Thoracic aorta (tissue), 2 donors: ENCODE data around the gene MPZL2. TPM values are rescaled to one million over a fixed set of nuclear protein-coding genes. Genes with fewer than 3 reads are reported as not detected.

ENCODE experiments used
- ATAC-seq: fragments of 150-250 bp; one replicate; pipeline ENCODE4 v1.8.0; 2017; ENCODE audit warnings: low read depth; ENCODE audit not compliant: insufficient number of reproducible peaks, low FRiP score
- DNase-seq: peaks from one replicate; pipeline ENCODE4 v3.0.0-alpha.2; 2020; ENCODE audit warnings: low spot score
- H3K27ac ChIP-seq, 2 donors: fragments of 200-600 bp; sonication (generic); 1 replicate in 1 of 2; 2 replicates in 1 of 2; pipeline ENCODE4 v1.5.1; 2016; ENCODE audit warnings: mild to moderate bottlenecking in 2 of 2, moderate library complexity in 2 of 2
- H3K27me3 ChIP-seq: fragments of 200-600 bp; sonication (generic); replicated peaks from 2 replicates; pipeline ENCODE4 v1.6.0; 2016; ENCODE audit warnings: mild to moderate bottlenecking; ENCODE audit not compliant: insufficient read depth
- H3K36me3 ChIP-seq: fragments of 200-600 bp; sonication (generic); one replicate; pipeline ENCODE4 v1.5.1; 2016
- H3K4me1 ChIP-seq, 2 donors: fragments of 200-600 bp; sonication (generic); 1 replicate in 1 of 2; 2 replicates in 1 of 2; pipeline versions ENCODE4 v1.5.1 to v1.6.0; 2016; ENCODE audit warnings: low read depth in 2 of 2, mild to moderate bottlenecking in 1 of 2; ENCODE audit not compliant: control insufficient read depth in 1 of 2
- H3K4me3 ChIP-seq: fragments of 200-600 bp; sonication (generic); 2 replicates; pipeline ENCODE4 v1.5.1; 2016; ENCODE audit warnings: mild to moderate bottlenecking
- H3K9me3 ChIP-seq: fragments of 200-600 bp; sonication (generic); 2 replicates; pipeline ENCODE4 v1.5.1; 2016
- CTCF ChIP-seq: fragments of 200-600 bp; sonication (generic); IDR thresholded peaks from one replicate; pipeline ENCODE4 v1.5.1; 2019; ENCODE audit warnings: antibody characterized with exemption
- total RNA-seq, 2 donors: library from RNA; depleted of rRNA; stranded (reverse); fragments of >200 nt; gene quantifications; one replicate each; pipeline versions ENCODE4 v1.1.0 to v1.2.3, GENCODE V29; 2016

The MPZL2 gene
- total RNA-seq, 2 donors from 2014 or later, result 18.3 to 58.1 TPM

GRCh38 chr11:118301600-118302195 lies 37.6 kb upstream of the MPZL2 start:
- no peaks in the 10 kb centered on the region for H3K27me3 ChIP-seq
- no peaks in the 10 kb centered on the region for H3K9me3 ChIP-seq
- H3K4me1 ChIP-seq, result no peaks in the 10 kb centered on the region
- H3K4me3 ChIP-seq, result no peak overlapping the region
- no peaks in the 10 kb centered on the region for H3K36me3 ChIP-seq
- no peak for ATAC-seq
- no peak for TF ChIP-seq CTCF
- H3K27ac ChIP-seq, result no peak overlapping the region
- DNase-seq, result no peak

- Histone ChIP-seq H3K9me3 (no peaks in the 10 kb centered on the region), H3K4me1 (no peaks in the 10 kb centered on the region), H3K4me3 (no peak overlapping the region), H3K36me3 (no peaks in the 10 kb centered on the region), H3K27me3 (no peaks in the 10 kb centered on the region), H3K27ac (no peak overlapping the region)
- DNase-seq (no peak), ATAC-seq (no peak)
- TF ChIP-seq CTCF, result no peak
Measured at GRCh38 chr11:118295815-118296454, 31.8 kb upstream of the MPZL2 start.

GRCh38 chr11:118295199-118295598 lies 31.1 kb upstream of the MPZL2 start:
- DNase-seq (no peak), ATAC-seq (no peak)
- no peak overlapping the region for H3K27ac ChIP-seq
- no peak for TF ChIP-seq CTCF
- no peaks in the 10 kb centered on the region for H3K9me3 ChIP-seq
- no peaks in the 10 kb centered on the region for H3K36me3 ChIP-seq
- H3K4me3 ChIP-seq, result no peak overlapping the region
- no peaks in the 10 kb centered on the region for H3K4me1 ChIP-seq
- no peaks in the 10 kb centered on the region for H3K27me3 ChIP-seq

DNA sequence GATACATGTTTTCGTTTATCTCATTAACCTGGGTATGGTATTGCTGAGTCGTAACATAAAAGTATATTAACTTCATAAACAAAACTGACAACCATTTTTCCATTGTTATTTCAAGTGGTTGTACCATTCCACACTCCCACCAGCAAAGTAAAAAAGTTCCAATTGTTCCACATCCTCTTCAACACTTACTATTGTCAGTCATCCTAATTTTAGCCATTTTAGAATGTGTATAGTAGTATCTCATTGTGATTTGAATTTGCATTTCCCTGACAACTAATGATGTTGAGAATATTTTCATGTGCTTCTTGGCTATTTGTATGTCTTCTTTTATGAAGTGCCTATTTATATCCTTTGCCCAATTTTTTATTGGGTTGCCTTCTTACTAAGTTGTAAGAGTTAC lies 30.0 kb upstream of the MPZL2 start:
- TF ChIP-seq CTCF, result no peak
- no peak for DNase-seq
- ATAC-seq, result no peak
- Histone ChIP-seq H3K4me1 (no peaks in the 10 kb centered on the region), H3K36me3 (no peaks in the 10 kb centered on the region), H3K4me3 (no peak overlapping the region), H3K27me3 (no peaks in the 10 kb centered on the region), H3K9me3 (no peaks in the 10 kb centered on the region), H3K27ac (no peak overlapping the region)

GRCh38 chr11:118291477-118292135 lies 27.5 kb upstream of the MPZL2 start:
- ATAC-seq (no peak), DNase-seq (no peak)
- TF ChIP-seq CTCF, result no peak
- H3K27me3 ChIP-seq, result no peaks in the 10 kb centered on the region
- no peak overlapping the region for H3K4me3 ChIP-seq
- H3K4me1 ChIP-seq, result no peaks in the 10 kb centered on the region
- H3K36me3 ChIP-seq, result no peaks in the 10 kb centered on the region
- H3K27ac ChIP-seq, result no peak overlapping the region
- no peaks in the 10 kb centered on the region for H3K9me3 ChIP-seq
